HepG2 (cell line): ENCODE measurements around the gene SCAI. TPM values are rescaled to one million over a fixed set of nuclear protein-coding genes. Genes with fewer than 3 reads are reported as not detected.

Experiments
- ATF7-NPFF ChIP-seq: sonication (generic); formaldehyde crosslinking; IDR thresholded peaks from 2 replicates; pipeline ENCODE4 v1.8.1; 2023; ENCODE audit warnings: mild to moderate bottlenecking, low read depth, missing genetic modification reagents, moderate library complexity
- CHD2 ChIP-seq: IDR thresholded peaks from 2 replicates; pipeline ENCODE4 v1.6.1; 2011; ENCODE audit warnings: low read depth, low read length, improper control_type of control experiment
- GABPA ChIP-seq, 2 experiments: IDR thresholded peaks; 2 replicates each; pipeline ENCODE4 v1.6.1; 2011 to 2016; ENCODE audit warnings: low read depth in 2 of 2, low read length in 1 of 2, missing biosample characterization in 1 of 2, missing genetic modification characterization in 1 of 2
- GATA4 ChIP-seq: sonication (generic); IDR thresholded peaks from 2 replicates; pipeline ENCODE4 v1.6.1; 2016; ENCODE audit warnings: antibody characterized with exemption, low read depth, borderline replicate concordance
- MAF1 ChIP-seq: sonication (generic); formaldehyde crosslinking; IDR thresholded peaks from 2 replicates; pipeline ENCODE4 v1.5.0; 2020; ENCODE audit warnings: missing genetic modification reagents, borderline replicate concordance
- MAFK ChIP-seq, 2 experiments: IDR thresholded peaks in 1 of 2; conservative IDR thresholded peaks in 1 of 2; 2 replicates each; pipeline ENCODE4 v1.6.1; 2011; ENCODE audit warnings: improper control_type of control experiment in 2 of 2, low read length in 2 of 2
- NR1H2 ChIP-seq: sonication (generic); formaldehyde crosslinking; IDR thresholded peaks from 2 replicates; pipeline ENCODE4 v1.8.1; 2022; ENCODE audit warnings: low read depth, missing genetic modification reagents, borderline replicate concordance
- SOX6 ChIP-seq, 2 experiments: fragments of 450-650 bp in 1 of 2; sonication (generic) in 1 of 2; formaldehyde crosslinking in 1 of 2; IDR thresholded peaks; 2 replicates each; pipeline versions ENCODE4 v1.4.0 to v1.6.1; 2017 to 2020; ENCODE audit warnings: antibody characterized with exemption in 1 of 2, mild to moderate bottlenecking in 1 of 2, missing genetic modification reagents in 1 of 2
- SPEN ChIP-seq: sonication (generic); formaldehyde crosslinking; IDR thresholded peaks from 2 replicates; pipeline ENCODE4 v1.5.1; 2020; ENCODE audit warnings: low read depth, mild to moderate bottlenecking, missing genetic modification reagents
- ZNF10 ChIP-seq: sonication (generic); formaldehyde crosslinking; IDR thresholded peaks from 2 replicates; pipeline ENCODE4 v1.4.0; 2020; ENCODE audit warnings: mild to moderate bottlenecking, low read depth, missing genetic modification reagents, borderline replicate concordance
- ZNF816 ChIP-seq: sonication (generic); formaldehyde crosslinking; IDR thresholded peaks from 2 replicates; pipeline ENCODE4 v1.8.0; 2022; ENCODE audit warnings: missing genetic modification reagents, mild to moderate bottlenecking, borderline replicate concordance
- ZNF883 ChIP-seq: sonication (generic); formaldehyde crosslinking; IDR thresholded peaks from 2 replicates; pipeline ENCODE4 v1.5.1; 2020; ENCODE audit warnings: mild to moderate bottlenecking, missing genetic modification reagents; ENCODE audit errors: not compliant biosample characterization
- polyA plus RNA-seq, 8 experiments: library from polyadenylated mRNA; depleted of rRNA in 3 of 8; stranded (reverse) in 7 of 8; unstranded in 1 of 8; fragments of >200 nt; fragmentation: Illumina TruSeq in 4 of 8; extraction: Trizol in 4 of 8; gene quantifications; 2 replicates each; pipeline versions ENCODE4 v1.2.1 to v1.2.3, GENCODE V29; 2011 to 2016; ENCODE audit warnings: low read depth in 4 of 8, missing spikeins in 1 of 8, mixed read lengths in 1 of 8; ENCODE audit not compliant: insufficient read depth in 1 of 8
- total RNA-seq, 5 experiments: library from RNA; depleted of rRNA; stranded (reverse); fragments of >200 nt; fragmentation: Illumina TruSeq; extraction: Trizol; gene quantifications; 2 replicates each; pipeline ENCODE4 v1.2.3, GENCODE V29; 2016; ENCODE audit warnings: low read depth in 1 of 5
- TF ChIP-seq, protein P1 (sequence below): sonication (generic); formaldehyde crosslinking; IDR thresholded peaks from 2 replicates; pipeline ENCODE4 v1.4.0; 2020; ENCODE audit warnings: low read depth, mild to moderate bottlenecking, missing genetic modification reagents
- TF ChIP-seq, protein P2 (sequence below): sonication (generic); formaldehyde crosslinking; IDR thresholded peaks from 2 replicates; pipeline ENCODE4 v1.4.0; 2020; ENCODE audit warnings: missing genetic modification reagents
- TF ChIP-seq, protein P3 (sequence below): sonication (generic); formaldehyde crosslinking; IDR thresholded peaks from 2 replicates; pipeline ENCODE4 v1.4.0; 2020; ENCODE audit warnings: missing genetic modification reagents
- TF ChIP-seq, protein P4 (sequence below): sonication (generic); formaldehyde crosslinking; IDR thresholded peaks from 2 replicates; pipeline ENCODE4 v1.4.0; 2020; ENCODE audit warnings: missing genetic modification reagents, borderline replicate concordance
- TF ChIP-seq, protein P5 (sequence below): sonication (generic); formaldehyde crosslinking; IDR thresholded peaks from 2 replicates; pipeline ENCODE4 v1.4.0; 2020; ENCODE audit warnings: missing genetic modification reagents

SCAI gene
- total and polyA plus RNA-seq, 2 of the 13 experiments (the other 11 are each of a cell fraction or from before 2014, with no cell fraction given): 4.4 to 8.4 TPM

DNA sequence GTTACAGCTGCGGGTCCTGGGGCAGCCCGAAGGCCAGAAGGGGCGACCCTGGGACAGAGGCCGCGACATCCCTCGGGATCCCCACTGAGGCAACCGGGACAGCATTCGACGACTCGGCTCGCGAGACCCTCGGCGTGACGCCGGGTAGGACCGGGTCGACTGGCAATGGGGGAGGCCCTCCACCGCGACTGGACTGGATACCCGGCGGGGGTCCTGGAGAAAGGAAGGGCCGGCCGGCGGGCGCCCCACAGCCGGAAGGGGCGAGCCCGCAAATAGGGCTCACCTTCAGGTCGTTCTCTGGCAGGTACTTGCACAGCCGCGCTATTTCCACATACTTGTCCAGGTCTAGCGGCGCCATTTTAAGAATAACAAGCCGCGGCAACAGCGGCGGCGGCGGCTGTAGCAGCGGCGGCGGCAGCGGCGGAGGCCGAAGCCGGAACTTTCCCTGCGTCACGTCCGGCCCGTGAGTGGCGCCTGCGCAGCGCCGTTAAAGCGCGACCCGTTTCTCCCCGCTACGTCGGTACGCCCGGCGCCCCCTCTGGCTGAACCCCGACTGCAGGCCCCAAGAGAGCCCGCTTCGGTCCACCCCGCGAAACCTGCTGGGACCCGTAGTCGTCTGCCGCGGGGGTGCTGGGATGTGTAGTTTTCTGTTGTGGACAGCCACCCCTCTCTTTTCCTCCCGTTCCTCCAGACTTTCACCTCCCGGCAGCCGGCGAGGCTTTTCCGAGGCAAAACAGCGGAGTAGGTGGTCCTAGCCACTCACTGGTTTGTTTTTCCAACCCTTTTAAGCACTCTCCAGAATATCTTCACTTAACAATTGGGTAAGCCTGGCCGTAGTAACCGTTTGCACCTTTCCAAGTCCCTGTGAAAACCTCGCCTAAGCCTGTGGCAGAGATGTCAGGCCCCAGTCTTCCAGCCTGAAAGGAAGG, 46.3 kb upstream of the SCAI start, which contains the start of gene PPP6C (continued):
- TF ChIP-seq MAF1 (CRISPR knock-in tag) (no peak), ZNF816 (CRISPR knock-in tag) (no peak), GABPA (IDR thresholded peaks at IDR 0.05; ENCODE audit: low read depth, low read length) (peak; percentile 81), GABPA (CRISPR knock-in tag; IDR thresholded peaks at IDR 0.05; ENCODE audit: low read depth) (peak; percentile 90), NR1H2 (CRISPR knock-in tag) (no peak), SPEN (peak; percentile 80), ZNF10 (CRISPR knock-in tag) (no peak), CHD2 (peak; percentile 58; the same call in 1 of the 2 replicates), ZNF883 (CRISPR knock-in tag) (no peak), SOX6 (IDR thresholded peaks at IDR 0.05) (no peak), SOX6 (CRISPR knock-in tag; IDR thresholded peaks at IDR 0.05) (peak; percentile 70), MAFK (conservative IDR thresholded peaks at IDR 0.05 in 1 of 2, IDR thresholded peaks at IDR 0.05 in 1 of 2; ENCODE audit: low read length in 2 of 2) (no peak), ATF7-NPFF (peak; percentile 59; the same call in 1 of the 2 replicates), GATA4 (0 out of 2 replicates have a peak, but pooled peaks have one; percentile 15)
- TF ChIP-seq, protein P1, sequence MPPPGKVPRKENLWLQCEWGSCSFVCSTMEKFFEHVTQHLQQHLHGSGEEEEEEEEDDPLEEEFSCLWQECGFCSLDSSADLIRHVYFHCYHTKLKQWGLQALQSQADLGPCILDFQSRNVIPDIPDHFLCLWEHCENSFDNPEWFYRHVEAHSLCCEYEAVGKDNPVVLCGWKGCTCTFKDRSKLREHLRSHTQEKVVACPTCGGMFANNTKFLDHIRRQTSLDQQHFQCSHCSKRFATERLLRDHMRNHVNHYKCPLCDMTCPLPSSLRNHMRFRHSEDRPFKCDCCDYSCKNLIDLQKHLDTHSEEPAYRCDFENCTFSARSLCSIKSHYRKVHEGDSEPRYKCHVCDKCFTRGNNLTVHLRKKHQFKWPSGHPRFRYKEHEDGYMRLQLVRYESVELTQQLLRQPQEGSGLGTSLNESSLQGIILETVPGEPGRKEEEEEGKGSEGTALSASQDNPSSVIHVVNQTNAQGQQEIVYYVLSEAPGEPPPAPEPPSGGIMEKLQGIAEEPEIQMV (CRISPR knock-in tag): no peak; the same call in 1 of the 2 replicates
- TF ChIP-seq, protein P2, sequence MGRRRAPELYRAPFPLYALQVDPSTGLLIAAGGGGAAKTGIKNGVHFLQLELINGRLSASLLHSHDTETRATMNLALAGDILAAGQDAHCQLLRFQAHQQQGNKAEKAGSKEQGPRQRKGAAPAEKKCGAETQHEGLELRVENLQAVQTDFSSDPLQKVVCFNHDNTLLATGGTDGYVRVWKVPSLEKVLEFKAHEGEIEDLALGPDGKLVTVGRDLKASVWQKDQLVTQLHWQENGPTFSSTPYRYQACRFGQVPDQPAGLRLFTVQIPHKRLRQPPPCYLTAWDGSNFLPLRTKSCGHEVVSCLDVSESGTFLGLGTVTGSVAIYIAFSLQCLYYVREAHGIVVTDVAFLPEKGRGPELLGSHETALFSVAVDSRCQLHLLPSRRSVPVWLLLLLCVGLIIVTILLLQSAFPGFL (CRISPR knock-in tag): no peak
- TF ChIP-seq, protein P3, sequence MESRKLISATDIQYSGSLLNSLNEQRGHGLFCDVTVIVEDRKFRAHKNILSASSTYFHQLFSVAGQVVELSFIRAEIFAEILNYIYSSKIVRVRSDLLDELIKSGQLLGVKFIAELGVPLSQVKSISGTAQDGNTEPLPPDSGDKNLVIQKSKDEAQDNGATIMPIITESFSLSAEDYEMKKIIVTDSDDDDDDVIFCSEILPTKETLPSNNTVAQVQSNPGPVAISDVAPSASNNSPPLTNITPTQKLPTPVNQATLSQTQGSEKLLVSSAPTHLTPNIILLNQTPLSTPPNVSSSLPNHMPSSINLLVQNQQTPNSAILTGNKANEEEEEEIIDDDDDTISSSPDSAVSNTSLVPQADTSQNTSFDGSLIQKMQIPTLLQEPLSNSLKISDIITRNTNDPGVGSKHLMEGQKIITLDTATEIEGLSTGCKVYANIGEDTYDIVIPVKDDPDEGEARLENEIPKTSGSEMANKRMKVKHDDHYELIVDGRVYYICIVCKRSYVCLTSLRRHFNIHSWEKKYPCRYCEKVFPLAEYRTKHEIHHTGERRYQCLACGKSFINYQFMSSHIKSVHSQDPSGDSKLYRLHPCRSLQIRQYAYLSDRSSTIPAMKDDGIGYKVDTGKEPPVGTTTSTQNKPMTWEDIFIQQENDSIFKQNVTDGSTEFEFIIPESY (CRISPR knock-in tag): peak; percentile 79
- TF ChIP-seq, protein P4, sequence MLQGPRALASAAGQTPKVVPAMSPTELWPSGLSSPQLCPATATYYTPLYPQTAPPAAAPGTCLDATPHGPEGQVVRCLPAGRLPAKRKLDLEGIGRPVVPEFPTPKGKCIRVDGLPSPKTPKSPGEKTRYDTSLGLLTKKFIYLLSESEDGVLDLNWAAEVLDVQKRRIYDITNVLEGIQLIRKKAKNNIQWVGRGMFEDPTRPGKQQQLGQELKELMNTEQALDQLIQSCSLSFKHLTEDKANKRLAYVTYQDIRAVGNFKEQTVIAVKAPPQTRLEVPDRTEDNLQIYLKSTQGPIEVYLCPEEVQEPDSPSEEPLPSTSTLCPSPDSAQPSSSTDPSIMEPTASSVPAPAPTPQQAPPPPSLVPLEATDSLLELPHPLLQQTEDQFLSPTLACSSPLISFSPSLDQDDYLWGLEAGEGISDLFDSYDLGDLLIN (CRISPR knock-in tag): no peak
- TF ChIP-seq, protein P5, sequence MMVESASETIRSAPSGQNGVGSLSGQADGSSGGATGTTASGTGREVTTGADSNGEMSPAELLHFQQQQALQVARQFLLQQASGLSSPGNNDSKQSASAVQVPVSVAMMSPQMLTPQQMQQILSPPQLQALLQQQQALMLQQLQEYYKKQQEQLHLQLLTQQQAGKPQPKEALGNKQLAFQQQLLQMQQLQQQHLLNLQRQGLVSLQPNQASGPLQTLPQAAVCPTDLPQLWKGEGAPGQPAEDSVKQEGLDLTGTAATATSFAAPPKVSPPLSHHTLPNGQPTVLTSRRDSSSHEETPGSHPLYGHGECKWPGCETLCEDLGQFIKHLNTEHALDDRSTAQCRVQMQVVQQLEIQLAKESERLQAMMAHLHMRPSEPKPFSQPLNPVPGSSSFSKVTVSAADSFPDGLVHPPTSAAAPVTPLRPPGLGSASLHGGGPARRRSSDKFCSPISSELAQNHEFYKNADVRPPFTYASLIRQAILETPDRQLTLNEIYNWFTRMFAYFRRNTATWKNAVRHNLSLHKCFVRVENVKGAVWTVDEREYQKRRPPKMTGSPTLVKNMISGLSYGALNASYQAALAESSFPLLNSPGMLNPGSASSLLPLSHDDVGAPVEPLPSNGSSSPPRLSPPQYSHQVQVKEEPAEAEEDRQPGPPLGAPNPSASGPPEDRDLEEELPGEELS (CRISPR knock-in tag): 0 out of 2 replicates have a peak, but pooled peaks have one; percentile 5
